Skin of body (tissue), 2 donors: Measurements from ENCODE around the gene ANO5. TPM values are rescaled to one million over a fixed set of nuclear protein-coding genes. Genes with fewer than 3 reads are reported as not detected.
"Not testable (repeated sequence)": the region's sequence is repeated elsewhere in the genome, so short reads cannot be mapped to it uniquely, and the experiment has no call there.

Experiments used
- DNase-seq: peaks from one replicate; lab custom pipeline; 2025; lab: John Stamatoyannopoulos, UW
- total RNA-seq: library from RNA; depleted of rRNA; stranded (reverse); fragments of >200 nt; gene quantifications from one replicate; pipeline ENCODE4 v1.2.3, GENCODE V29; 2014

The ANO5 gene
- total RNA-seq, 1 donor from 2014 or later: 3.3 TPM

- DNase-seq: no peak
These were observed 10.4 kb downstream of the ANO5 start for GRCh38 chr11:22203281-22203680.

GRCh38 chr11:22207162-22207561, 14.3 kb downstream of the ANO5 start:
- DNase-seq: no peak

- no peak for DNase-seq
These were observed 15.4 kb downstream of the ANO5 start for GRCh38 chr11:22208151-22208858.

- DNase-seq: no peak
These were observed 24.1 kb downstream of the ANO5 start for GRCh38 chr11:22216940-22217339.

GRCh38 chr11:22221143-22221542, 28.3 kb downstream of the ANO5 start:
- no peak for DNase-seq

GRCh38 chr11:22225190-22225589, 32.3 kb downstream of the ANO5 start:
- no peak for DNase-seq

- DNase-seq: no peak
These were observed 41.9 kb downstream of the ANO5 start for GRCh38 chr11:22234743-22235142.

- DNase-seq: no peak
These were observed 52.2 kb downstream of the ANO5 start for GRCh38 chr11:22244986-22245592.

GRCh38 chr11:22246992-22247391, 54.1 kb downstream of the ANO5 start:
- no peak for DNase-seq

GRCh38 chr11:22249871-22250270, 57.0 kb downstream of the ANO5 start:
- DNase-seq: no peak

GRCh38 chr11:22256876-22257275, 64.0 kb downstream of the ANO5 start:
- DNase-seq: no peak

- no peak for DNase-seq
These were observed 70.7 kb downstream of the ANO5 start for GRCh38 chr11:22263613-22264012.

- not testable (repeated sequence) for DNase-seq
These were observed 76.2 kb downstream of the ANO5 start for GRCh38 chr11:22268983-22269624.

- no peak for DNase-seq
These were observed 80.9 kb downstream of the ANO5 start for GRCh38 chr11:22273781-22274180.

GRCh38 chr11:22275600-22275999, 82.7 kb downstream of the ANO5 start:
- DNase-seq: no peak

GRCh38 chr11:22276535-22276934, 83.7 kb downstream of the ANO5 start:
- DNase-seq: no peak

- not testable (repeated sequence) for DNase-seq
These were observed 92.1 kb downstream of the ANO5 start for GRCh38 chr11:22284991-22285390.

GRCh38 chr11:22302368-22302767, 109.5 kb downstream of the ANO5 start:
- DNase-seq: no peak

- no peak for DNase-seq
These were observed 111.6 kb downstream of the ANO5 start for GRCh38 chr11:22304337-22304961.

- no peak for DNase-seq
These were observed 124.8 kb downstream of the ANO5 start for GRCh38 chr11:22317656-22318055.

- no peak for DNase-seq
These were observed 138.9 kb downstream of the ANO5 start for GRCh38 chr11:22331771-22332170.
